ENCODE results near the gene MRFAP1L1. TPM values are rescaled to one million over a fixed set of nuclear protein-coding genes. Genes with fewer than 3 reads are reported as not detected.

The MRFAP1L1 gene
- total and polyA plus RNA-seq, 2 experiments from 2014 or later: 43.9 to 44.1 TPM

GRCh38 chr4:6696611-6697010 lies 13.1 kb downstream of the MRFAP1L1 start:
- Histone ChIP-seq H3F3A (ENCODE audit: insufficient read depth) (peaks cover 5% of the 10 kb centered on the region; the same call in 1 of the 2 replicates), H3K4me1 (ENCODE audit: insufficient read depth) (0 out of 2 replicates have a peak, but pooled peaks cover 7% of the 10 kb centered on the region), H3K79me2 (ENCODE audit: insufficient read depth) (peaks cover 19% of the 10 kb centered on the region; the same call in 1 of the 2 replicates), H2AFZ (no peak overlapping the region), H3K4me2 (ENCODE audit: unreplicated experiment) (no peak overlapping the region), H3K27me3 (replicated peaks; ENCODE audit: insufficient read depth) (no peaks in the 10 kb centered on the region), H3K9me3 (ENCODE audit: low read depth) (no peaks in the 10 kb centered on the region), H4K20me1 (ENCODE audit: insufficient read depth) (no peaks in the 10 kb centered on the region), H3K36me3 (ENCODE audit: low read depth) (peaks cover 5% of the 10 kb centered on the region; the same call in 1 of the 2 replicates), H3K9ac (no peak overlapping the region), H3K4me3 (no peak overlapping the region), H3K9me2 (ENCODE audit: insufficient read depth) (no peaks in the 10 kb centered on the region), H3K27ac (no peak overlapping the region)
- TF ChIP-seq EZH2phosphoT487 (IDR thresholded peaks at IDR 0.05; ENCODE audit: insufficient read depth, low read depth) (no peak), EZH2 (IDR thresholded peaks at IDR 0.05; ENCODE audit: insufficient read depth, poor library complexity, severe bottlenecking) (no peak)
- in situ Hi-C loops (cut with MboI): no loop called here
- WGBS, 2 experiments (ENCODE audit: low coverage in 1 of 2, low lambda C conversion rate in 2 of 2, missing lambda C conversion rate in 2 of 2): 68 to 70% methylated on average over 8 of the region's 8 CpGs
- no peak for DNase-seq

GRCh38 chr4:6695660-6696610 lies 13.7 kb downstream of the MRFAP1L1 start:
- Histone ChIP-seq H3K36me3 (ENCODE audit: low read depth) (peaks cover 5% of the 10 kb centered on the region; the same call in 1 of the 2 replicates), H3K27ac (no peak overlapping the region), H3K9me3 (ENCODE audit: low read depth) (no peaks in the 10 kb centered on the region)

GRCh38 chr4:6694177-6694901 lies 15.3 kb downstream of the MRFAP1L1 start:
- no peak for DNase-seq
- Histone ChIP-seq H3K79me2 (ENCODE audit: insufficient read depth) (0 out of 2 replicates have a peak, but pooled peaks cover 14% of the 10 kb centered on the region), H3K36me3 (ENCODE audit: low read depth) (no peaks in the 10 kb centered on the region), H3F3A (ENCODE audit: insufficient read depth) (peaks cover 5% of the 10 kb centered on the region; the same call in 1 of the 2 replicates), H3K4me1 (ENCODE audit: insufficient read depth) (0 out of 2 replicates have a peak, but pooled peaks cover 7% of the 10 kb centered on the region), H3K9me3 (ENCODE audit: low read depth) (no peaks in the 10 kb centered on the region), H2AFZ (no peak overlapping the region), H3K4me3 (no peak overlapping the region), H3K4me2 (ENCODE audit: unreplicated experiment) (no peak overlapping the region), H3K9me2 (ENCODE audit: insufficient read depth) (no peaks in the 10 kb centered on the region), H4K20me1 (ENCODE audit: insufficient read depth) (no peaks in the 10 kb centered on the region), H3K27ac (no peak overlapping the region), H3K9ac (no peak overlapping the region), H3K27me3 (replicated peaks; ENCODE audit: insufficient read depth) (no peaks in the 10 kb centered on the region)
- in situ Hi-C loops (cut with MboI): no loop called here
- no peak for TF ChIP-seq EZH2 (IDR thresholded peaks at IDR 0.05; ENCODE audit: insufficient read depth, poor library complexity, severe bottlenecking)
- TF ChIP-seq EZH2phosphoT487 (IDR thresholded peaks at IDR 0.05; ENCODE audit: insufficient read depth, low read depth): no peak
- WGBS, 2 experiments (ENCODE audit: low coverage in 1 of 2, low lambda C conversion rate in 2 of 2, missing lambda C conversion rate in 2 of 2): 85 to 93% methylated on average over 16 of the region's 16 CpGs

More at GRCh38 chr4:6695660-6696610, 13.7 kb downstream of the MRFAP1L1 start:
- Histone ChIP-seq H3K4me2 (ENCODE audit: unreplicated experiment) (no peak overlapping the region), H4K20me1 (ENCODE audit: insufficient read depth) (no peaks in the 10 kb centered on the region), H3K9ac (no peak overlapping the region), H3K79me2 (ENCODE audit: insufficient read depth) (0 out of 2 replicates have a peak, but pooled peaks cover 14% of the 10 kb centered on the region), H3K9me2 (ENCODE audit: insufficient read depth) (no peaks in the 10 kb centered on the region), H3F3A (ENCODE audit: insufficient read depth) (peaks cover 5% of the 10 kb centered on the region; the same call in 1 of the 2 replicates), H2AFZ (no peak overlapping the region), H3K27me3 (replicated peaks; ENCODE audit: insufficient read depth) (no peaks in the 10 kb centered on the region), H3K4me3 (no peak overlapping the region), H3K4me1 (ENCODE audit: insufficient read depth) (0 out of 2 replicates have a peak, but pooled peaks cover 7% of the 10 kb centered on the region)
- WGBS, 2 experiments (ENCODE audit: low coverage in 1 of 2, low lambda C conversion rate in 2 of 2, missing lambda C conversion rate in 2 of 2): 86 to 89% methylated on average over 18 of the region's 18 CpGs
- in situ Hi-C loops (cut with MboI): no loop called here
- no peak for DNase-seq
- TF ChIP-seq EZH2 (IDR thresholded peaks at IDR 0.05; ENCODE audit: insufficient read depth, poor library complexity, severe bottlenecking) (no peak), EZH2phosphoT487 (IDR thresholded peaks at IDR 0.05; ENCODE audit: insufficient read depth, low read depth) (no peak)
